NCI-H69 (cell line): ENCODE results near the gene SPAG7.
A peak's percentile ranks its signal among the peaks of the same experiment; 100 is the strongest.

ENCODE experiments used
- DNase-seq: peaks from one replicate; lab custom pipeline; 2025; lab: John Stamatoyannopoulos, UW

SPAG7 gene, protein sequence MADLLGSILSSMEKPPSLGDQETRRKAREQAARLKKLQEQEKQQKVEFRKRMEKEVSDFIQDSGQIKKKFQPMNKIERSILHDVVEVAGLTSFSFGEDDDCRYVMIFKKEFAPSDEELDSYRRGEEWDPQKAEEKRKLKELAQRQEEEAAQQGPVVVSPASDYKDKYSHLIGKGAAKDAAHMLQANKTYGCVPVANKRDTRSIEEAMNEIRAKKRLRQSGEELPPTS

DNA sequence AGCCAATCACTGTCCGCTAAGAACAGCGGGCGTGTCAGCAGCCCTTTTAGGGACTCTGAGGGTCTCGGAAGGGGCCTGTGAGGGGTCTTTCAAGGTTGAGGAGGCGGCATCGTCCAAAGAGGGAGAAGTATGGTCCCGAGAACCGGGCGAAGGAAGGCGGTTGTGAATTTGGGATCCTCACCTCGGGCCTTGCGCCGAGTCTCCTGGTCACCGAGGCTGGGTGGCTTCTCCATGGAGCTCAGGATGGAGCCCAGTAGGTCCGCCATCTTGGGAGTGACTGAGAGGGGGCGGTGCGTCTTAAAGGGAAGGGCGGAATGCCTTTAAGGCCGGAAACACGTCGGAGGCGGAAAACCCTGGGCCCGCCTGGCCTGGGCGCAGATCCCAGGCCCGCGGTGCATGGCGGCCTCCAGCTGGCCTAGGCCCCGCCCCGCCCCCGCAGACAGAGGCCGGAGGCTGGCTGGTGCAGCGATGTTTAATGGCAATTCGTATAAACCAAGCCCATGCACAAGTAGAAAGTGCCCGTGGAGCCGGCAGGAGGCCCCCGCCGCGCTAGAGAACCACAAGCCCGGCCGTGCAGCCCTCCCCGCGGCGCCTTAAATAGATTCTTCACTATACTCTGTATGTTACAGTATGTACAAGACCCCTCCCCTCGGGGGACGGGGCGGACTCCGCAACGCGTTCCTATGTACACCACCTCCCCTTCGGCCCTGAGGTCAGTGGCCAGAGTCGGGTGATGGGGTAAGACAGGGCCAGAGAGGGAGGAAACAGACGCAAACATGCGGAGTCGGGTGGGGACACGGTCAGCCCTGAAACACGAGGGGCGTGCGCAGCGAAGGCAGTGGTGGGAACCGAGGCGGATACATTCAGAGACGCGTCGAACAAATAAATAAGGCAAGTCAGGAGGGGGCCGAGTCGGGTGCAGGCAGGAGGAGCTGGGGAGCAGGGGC is at the start of gene SPAG7:
Gene SPAG7, minus strand, starts transcription at position 279 of the 947 bp plus-strand sequence. Its CDS starts 13 bp downstream, at position 266.
- peak; percentile 93 for DNase-seq

DNA sequence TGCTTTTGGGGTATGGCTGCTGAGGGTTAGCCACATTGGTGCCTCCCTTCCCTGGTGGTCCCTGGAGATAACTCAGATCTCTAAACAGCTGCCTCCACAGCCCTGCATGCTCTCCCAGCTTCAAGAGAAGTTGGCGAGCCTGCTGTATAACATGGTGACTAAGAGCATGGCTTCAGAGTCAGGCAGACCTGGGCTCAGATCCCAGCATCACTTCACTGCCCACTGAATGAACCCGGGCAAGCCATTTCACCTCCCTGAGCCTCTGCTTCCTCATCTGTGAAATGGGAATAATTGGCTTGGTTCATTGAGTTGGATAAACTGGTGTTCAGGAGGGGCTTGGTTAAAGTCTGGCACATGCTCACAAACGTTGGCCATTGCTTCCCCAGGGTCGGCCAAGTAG is 46.7 kb upstream of the SPAG7 start:
- DNase-seq: no peak

DNA sequence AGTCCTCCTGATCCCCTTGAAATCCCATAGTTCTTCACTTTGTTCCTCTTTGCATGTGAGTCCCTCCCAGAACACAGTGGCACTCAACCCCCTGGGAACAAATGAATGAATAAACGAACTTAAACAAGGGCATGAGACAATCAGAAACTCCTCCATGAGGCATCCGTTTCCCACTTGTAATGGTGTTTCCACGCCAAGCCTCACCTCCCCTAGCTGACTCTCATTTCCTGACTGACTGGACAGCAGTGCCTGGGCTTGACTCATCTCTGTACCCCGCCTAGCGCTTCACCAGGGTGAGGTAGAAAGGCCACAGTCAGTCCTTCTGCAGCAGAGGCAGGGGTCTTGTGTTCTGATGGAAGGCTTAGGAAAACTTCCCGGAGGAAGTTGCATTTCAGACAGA is 44.3 kb upstream of the SPAG7 start:
- no peak for DNase-seq

DNA sequence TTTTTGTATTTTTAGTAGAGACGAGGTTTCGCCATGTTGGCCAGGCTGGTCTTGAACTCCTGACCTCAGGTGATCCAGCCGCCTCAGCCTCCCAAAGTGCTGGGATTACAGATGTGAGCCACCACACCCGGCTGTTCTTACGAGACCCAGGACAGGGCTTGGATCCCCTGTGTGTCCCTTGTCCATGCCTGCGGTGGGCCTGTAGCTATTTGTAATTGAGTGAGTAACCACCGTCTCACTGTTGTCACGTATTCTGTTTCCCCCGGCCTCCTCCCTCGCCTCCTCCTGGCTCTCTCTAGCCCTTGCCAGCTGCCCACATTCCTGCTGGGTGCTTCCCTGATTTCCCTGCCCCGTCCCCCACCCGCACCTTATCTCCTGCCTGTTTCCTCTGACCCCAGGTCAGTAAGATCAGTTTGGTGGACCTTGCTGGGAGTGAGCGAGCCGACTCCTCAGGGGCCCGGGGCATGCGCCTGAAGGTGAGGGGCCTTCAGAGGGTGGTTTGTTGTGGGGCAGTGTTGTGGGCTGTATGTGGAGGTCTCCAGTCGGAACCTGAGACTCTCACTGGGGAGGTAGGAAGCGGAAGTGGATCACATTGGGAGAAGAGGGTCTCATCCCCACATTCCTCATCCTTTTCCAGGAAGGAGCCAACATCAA is 35.7 kb upstream of the SPAG7 start:
- DNase-seq: no peak

DNA sequence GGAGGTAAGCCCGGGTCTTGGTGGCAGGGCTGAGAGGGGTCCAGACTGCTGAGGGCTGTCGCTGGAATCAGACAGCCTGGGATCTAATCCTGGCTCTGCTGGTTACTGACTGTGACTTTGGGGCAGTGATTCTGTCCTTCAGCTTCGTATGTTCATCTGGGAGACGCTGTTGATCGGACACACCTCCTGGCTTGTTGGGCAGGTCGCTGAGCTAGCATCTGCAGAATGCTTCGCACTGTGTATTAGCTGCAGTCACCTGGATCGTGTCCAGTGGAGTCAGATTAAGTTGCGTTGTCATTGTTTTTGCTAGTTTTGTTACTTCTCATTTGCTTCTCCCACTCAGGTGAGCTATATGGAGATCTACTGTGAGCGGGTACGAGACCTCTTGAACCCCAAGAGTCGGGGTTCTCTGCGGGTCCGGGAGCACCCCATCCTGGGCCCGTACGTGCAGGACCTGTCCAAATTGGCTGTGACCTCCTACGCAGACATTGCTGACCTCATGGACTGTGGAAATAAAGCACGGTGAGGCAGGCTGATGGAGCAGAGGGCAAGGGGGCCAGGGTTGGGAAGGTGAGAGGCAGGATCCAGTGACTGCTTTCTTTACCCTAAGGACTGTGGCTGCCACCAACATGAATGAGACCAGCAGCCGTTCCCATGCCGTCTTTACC is 34.6 kb upstream of the SPAG7 start:
- no peak for DNase-seq

DNA sequence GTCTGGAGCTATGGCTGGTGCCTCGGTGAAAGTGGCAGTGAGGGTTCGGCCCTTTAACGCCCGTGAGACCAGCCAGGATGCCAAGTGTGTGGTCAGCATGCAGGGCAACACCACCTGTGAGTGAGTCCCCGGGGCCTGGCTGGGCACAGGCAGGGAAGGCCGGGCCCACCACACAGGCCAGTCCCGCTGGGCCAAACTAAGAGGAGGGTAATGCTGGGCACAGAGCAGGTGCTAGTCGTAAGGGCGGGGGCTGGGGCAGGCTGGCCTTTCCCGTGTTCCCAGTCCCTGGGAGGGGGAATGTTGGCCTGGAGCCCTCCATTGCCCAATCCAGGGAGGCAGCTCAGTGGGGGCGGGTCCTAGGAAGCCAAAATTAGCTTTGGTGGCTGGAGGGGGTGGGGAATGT is 32.6 kb upstream of the SPAG7 start:
- DNase-seq: no peak

DNA sequence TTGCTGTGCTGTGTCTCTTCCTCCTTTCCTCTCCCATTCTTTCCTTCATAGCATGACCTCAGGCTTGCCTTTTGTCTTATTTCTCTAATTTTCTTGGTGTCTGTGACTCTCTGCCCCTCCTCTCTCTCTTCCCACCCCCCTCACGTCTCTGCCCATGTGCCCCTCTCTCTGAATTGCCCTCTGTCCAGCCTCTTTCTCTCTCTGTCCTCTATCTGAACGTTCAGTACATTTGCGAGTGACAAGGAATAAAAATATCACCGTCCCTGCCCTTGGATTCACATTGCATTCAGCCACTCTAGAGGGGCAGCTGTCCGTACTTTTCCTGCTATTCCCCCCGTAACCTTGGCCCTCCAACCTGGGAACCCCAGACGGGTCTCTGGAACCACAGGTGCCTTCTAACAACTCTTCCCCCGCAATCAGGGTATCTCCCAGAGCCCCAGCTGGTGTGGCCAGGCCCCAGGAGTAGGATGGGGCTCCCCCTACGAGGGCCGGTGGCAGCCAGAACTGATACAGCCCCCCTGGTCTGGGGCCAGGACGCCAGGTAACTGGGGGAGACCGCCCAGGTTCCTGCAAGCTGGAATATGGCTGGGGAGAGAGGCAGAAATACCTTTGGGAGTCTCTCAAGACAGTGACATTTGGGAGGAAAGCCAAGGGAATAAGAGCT is 31.9 kb upstream of the SPAG7 start:
- no peak for DNase-seq

DNA sequence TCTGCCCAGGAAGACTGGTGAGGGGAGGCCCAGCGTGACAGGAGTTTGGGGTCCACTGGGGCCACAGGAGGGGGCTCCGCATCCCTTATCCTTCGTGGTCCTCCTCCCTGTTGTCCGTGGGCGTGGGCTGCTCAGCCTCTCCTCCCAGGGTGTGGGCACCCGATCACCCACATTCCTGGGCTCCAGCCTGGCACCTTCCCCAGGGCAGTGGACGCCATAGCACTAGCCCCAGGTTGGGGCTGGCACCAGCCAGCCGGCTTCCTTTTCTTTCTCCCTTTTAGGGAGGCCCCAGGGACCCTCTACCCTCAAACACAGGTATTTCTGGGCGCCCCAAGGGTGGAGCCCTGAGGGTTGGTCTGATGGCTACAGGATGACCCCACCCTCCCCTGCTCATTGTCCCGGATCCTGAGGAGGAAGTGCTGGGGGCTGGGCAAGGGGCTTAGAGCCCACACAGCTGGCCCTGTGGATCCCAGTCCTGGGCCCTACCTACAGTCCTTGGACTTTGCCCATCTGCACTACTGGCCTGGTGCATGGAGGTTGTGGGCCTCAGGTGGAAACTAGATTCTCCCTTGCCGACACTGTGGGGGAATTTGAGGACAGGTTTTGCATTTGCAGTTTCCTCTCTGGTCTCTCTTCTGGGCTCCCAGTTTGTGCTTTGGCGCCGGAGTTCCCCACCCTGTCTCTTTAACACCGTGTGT is 31.3 kb upstream of the SPAG7 start:
- no peak for DNase-seq

DNA sequence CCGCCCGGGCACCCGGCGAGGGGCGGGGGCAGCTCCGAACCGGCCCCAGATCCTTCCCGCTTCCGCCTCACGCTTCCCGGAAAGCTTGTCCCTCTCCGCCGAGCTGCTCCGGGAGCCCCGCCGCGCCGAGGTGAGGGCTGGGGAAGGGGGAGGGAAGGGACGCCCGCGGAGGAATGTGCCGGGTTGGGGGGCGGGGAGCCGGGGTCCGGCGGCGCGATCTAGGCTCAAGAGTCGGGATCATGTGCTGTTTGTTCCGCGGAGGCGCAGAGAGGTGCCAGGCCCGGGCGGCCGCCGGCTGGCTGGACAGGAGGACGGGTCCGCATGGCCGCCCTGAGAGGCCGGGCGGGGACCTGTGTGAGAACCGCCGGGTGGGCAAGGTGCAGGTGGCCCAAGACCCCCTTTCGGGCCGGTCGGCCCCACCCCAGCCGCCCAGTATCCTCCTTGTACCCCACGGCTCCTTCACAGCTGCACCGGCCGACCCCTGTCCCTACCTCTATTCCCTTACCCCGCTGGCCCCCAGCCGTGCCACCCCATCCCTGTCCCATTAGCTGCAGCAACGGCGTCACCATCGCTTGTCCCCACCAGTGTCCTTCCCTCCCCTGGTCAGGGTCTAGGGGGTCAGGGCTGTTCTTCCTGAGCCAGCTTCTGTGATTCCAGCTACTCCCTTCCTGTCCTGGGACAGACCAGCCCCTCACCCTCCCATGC is 30.6 kb upstream of the SPAG7 start:
- DNase-seq: no peak

DNA sequence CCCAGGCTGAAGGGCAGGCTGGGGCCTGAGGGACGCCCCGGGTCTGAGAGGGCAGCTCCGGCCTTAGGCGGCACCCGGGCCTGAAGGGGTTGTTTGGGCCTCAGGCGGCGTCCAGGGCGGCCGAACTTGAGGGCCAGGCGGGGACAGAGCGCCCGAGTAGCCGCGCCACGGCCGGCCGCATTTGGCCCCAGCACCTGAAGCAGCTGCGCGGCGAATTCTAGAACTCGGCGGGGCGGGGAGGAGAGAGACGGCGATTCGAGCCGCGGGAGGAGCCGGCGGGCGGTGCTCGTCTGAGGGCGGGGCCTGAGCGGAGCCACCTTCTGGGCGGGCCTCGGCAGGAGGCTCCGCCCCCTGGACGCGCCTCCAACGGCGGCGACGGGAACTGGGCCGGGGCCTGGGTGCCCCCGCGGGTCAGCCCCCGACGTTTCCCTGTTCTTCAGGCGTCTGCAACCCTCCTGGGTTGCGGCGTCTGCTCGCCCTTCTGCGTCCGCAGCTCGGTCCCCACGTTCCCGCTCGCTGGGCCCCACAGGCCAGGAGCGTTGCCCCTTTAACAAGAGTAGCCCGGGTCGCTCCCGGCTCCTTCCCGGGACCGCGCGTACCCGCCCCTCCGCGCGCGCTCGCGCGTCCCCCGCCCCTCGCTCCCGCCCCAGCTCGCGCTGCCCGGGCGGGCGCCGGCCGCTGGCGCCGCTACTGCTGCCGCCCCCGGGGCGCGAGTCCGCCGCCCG is 29.8 kb upstream of the SPAG7 start, which contains the start of the genes INCA1 and KIF1C:
Gene INCA1, minus strand, starts transcription at position 221 of the 725 bp plus-strand sequence. CDS start 3,085 bp downstream, outside the sequence.
Gene KIF1C, plus strand, starts transcription at position 649 of the 725 bp plus-strand sequence. CDS start 2,297 bp downstream, outside the sequence.
- DNase-seq: peak; percentile 89

DNA sequence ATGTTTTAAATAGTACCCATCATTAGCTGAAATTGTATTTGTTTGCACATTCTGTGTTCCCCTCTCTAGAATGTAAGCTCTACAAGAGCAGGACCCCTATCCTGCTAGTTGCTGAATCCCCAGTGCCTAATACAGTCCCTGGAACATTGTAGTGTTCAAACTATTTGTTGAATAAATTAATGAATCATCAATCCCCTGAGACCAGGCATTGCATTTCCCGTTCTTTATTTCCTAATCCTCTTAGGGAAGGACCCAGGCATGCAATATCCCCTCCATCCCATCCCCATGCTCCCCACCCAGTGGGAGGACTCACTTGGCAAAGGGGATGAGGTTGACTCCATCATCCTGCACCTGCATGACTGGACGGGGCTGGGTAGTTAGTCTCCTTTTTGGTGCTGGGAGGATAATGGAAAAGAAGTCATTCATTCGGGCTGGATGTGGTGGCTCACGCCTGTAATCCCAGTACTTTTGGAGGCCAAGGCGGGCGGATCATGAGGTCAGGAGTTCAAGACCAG is 26.5 kb upstream of the SPAG7 start:
- DNase-seq: no peak

DNA sequence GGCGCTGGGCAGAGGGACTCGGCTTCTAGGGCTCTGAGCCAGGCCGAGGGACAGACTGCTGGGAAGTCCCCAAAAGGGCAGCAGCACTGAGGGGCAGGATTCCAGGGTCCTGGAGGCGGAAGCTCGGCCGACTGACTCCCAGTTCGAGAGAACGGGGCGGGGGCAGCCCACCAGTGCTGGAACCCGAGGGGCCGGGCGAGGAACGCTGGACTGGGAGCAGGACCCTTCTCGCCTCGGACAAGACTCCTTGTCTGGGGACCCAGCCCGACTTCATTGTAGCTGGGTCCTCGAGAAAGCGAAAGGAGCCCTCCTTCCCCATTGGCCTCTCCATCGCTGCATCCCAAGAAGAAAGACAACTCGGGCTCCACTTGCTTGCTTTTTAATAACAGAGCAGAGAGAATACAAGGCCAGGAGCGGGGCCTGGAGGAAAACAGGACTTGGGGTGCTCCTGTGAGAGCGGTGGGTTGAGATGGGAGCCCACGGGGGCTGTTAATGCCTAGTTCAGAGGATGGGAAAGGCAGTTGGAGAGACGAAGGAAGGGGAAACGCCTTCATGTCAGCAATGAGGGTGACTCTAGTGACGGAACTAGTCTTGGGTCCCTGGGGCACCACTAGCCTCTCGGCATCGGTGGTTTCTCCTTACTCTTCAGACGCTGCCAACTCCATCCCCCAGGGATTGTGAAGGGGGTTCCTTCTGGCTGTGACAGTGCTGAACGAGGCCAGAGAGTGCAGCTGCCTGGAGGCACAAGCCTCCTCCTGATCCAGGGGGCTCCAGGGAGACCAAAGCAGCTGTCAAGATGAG is 20.4 kb upstream of the SPAG7 start:
- DNase-seq: peak; percentile 14

DNA sequence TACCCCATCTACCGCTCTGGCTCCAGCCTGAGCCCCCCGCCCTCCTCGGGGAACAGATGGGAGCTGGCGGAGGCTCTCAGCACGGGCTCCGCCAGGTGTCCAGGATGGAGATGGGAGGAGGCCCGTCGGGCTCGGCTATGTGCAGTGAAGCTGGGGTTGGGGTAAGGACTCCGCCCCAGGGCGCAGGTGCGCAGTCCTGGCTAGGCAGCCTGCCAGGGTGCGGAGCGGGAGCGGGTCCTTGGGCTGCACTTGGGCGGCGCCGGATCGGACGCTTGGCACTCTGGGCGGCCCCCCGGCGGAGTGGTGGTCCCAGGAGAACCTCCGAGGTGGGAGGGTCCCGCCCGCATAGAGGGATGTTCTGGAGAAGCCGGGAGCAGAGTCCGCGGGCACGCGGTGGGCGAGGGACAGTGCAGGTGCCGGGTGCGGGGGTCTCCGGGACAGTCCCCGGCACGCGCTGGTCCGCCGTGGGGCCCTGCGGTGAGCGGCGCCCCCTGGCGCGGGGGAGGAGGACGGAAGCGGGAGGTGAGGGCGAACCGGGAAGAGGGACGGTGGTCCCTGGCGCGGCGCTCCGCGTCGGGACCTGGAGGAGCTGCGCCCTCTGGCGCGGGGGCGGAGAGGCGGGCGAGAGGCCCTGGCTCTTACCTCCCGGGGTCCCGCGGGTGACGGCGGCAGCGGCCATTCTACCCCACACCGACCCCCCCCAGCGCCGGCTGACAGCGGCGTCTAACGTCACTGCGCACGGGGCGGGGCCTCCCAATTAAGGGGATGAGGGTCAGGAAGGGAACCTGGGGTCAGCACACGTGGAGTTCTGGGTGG is 19.5 kb upstream of the SPAG7 start, which contains the start of gene CAMTA2:
Gene CAMTA2, minus strand, starts transcription at position 725 of the 816 bp plus-strand sequence. CDS start 1,453 bp downstream, outside the sequence.
- peak; percentile 87 for DNase-seq

DNA sequence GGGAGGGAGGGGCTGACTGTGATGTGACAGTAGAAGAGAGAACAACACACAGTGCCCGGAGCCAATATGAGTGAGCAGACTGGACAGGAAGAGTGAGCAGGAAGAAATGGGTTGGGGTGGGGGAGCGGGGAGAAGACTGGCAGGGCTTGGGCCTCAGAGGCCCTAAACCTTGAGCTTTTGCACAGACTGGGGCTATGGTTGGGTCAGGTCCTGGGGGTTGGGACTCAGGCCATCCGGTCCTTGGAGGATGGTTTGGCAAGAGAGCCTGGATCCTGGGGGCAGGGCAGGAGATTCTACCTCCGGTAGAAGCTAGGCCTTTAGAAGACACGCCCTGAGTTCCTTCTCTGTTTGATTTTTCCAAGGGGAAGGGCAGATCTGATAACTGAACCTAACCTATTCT is 18.8 kb upstream of the SPAG7 start:
- no peak for DNase-seq

DNA sequence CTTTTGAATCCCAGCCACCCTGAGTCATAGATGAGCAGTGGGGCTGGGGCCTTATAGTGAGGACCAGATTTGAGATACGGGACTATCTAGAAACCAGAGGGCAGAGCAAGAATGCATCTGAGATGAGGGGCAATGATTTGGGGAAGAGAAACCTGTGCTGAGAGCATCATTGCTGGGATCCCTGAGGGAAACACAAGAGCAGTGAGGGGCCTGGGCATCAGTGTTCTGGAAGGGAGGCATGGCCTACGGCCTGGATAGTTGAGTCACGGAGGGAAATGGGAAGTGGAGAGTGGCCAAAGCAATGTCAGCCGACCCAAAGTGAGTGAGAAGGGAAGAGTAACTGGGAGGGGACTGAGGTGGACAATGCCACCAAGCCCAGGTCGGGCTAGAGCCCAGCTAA is 14.7 kb upstream of the SPAG7 start:
- DNase-seq: no peak

DNA sequence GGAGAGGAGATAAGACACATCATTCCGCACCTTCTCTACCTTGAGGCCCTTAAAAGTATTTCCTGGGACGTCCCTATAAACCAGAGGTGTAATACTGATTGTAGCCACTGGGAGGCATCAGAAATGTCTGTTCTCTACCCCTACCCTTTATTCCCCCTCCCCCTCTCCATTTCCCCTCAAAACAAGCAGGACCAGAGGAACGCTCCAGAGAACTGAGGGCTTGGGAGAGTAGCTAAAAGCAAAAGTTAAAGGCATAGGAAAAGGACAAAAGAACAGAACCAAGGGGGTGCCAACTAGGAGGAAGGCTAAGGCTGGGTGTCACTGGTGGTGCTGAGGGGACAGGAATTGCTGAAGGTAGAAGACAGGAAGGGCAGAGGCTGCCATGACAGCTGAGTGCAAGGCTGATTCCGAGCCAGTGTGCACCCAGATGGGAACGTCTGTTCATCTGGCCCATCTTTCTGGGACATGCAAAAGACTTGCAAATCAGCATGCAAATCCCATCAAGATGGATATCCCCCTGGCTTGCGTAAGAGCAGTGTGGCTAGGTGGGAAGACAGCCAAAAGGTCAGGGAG is 13.1 kb upstream of the SPAG7 start:
- peak; percentile 41 for DNase-seq

DNA sequence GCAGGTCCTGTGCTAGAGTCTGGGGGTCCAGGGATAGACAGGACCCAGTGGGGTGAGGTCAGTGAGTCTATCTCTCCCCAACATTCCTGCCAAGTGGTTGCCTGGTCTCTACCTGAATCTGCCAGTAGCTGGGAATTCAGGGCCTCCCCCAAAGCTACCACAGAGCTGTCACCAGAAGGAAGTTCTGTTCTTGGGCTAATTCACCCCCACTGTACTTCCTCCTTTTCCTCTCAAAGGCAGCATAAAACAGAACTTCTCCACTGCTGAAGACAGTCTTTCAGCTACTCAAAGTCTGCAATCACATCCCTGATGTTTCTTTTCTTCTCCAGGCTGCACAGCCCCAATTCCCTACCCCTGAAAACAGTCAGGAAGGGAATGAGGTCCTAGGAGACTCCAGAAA is 11.1 kb upstream of the SPAG7 start:
- DNase-seq: no peak
